Thymus (tissue), 11 donors: ENCODE data around the gene FZR1. TPM values are rescaled to one million over a fixed set of nuclear protein-coding genes. Genes with fewer than 3 reads are reported as not detected.

ENCODE experiments used
- DNase-seq, 9 donors: peaks; one replicate each; pipeline ENCODE4 v3.0.0-alpha.2; 2013; ENCODE audit warnings: low spot score in 9 of 9, low read depth in 6 of 9, missing footprints in 1 of 9
- H3K27ac ChIP-seq, 2 donors: one replicate each; pipeline ENCODE4 v1.5.1; 2013; ENCODE audit warnings: control low read depth in 1 of 2, low read depth in 1 of 2, low read length in 1 of 2, mild to moderate bottlenecking in 1 of 2, moderate library complexity in 1 of 2
- H3K27me3 ChIP-seq, 2 donors: one replicate each; pipeline ENCODE4 v1.5.1; 2013; ENCODE audit warnings: low read length in 1 of 2; ENCODE audit not compliant: control insufficient read depth in 2 of 2, insufficient read depth in 1 of 2
- H3K36me3 ChIP-seq, 2 donors: one replicate each; pipeline ENCODE4 v1.5.1; 2013; ENCODE audit warnings: low read length in 1 of 2, mild to moderate bottlenecking in 1 of 2, moderate library complexity in 1 of 2; ENCODE audit not compliant: control insufficient read depth in 2 of 2, insufficient read depth in 2 of 2
- H3K4me1 ChIP-seq, 2 donors: one replicate each; pipeline ENCODE4 v1.5.1; 2013; ENCODE audit warnings: low read length in 2 of 2; ENCODE audit not compliant: control insufficient read depth in 2 of 2, insufficient read depth in 2 of 2
- H3K4me3 ChIP-seq, 2 donors: one replicate each; pipeline ENCODE4 v1.5.1; 2013; ENCODE audit warnings: low read length in 2 of 2, control low read depth in 1 of 2, mild to moderate bottlenecking in 1 of 2
- H3K9me3 ChIP-seq, 2 donors: one replicate each; pipeline ENCODE4 v1.5.1; 2013; ENCODE audit warnings: low read length in 1 of 2, mild to moderate bottlenecking in 1 of 2; ENCODE audit not compliant: control insufficient read depth in 2 of 2, insufficient read depth in 1 of 2
- WGBS: extraction: QIAGEN DNeasy Blood & Tissue Kit; methylation state at CpG from one replicate; pipeline ENCODE4 v1.1.7; 2013; 5-methylcytosine and 5-hydroxymethylcytosine counted together
- polyA plus RNA-seq: library from polyadenylated mRNA; stranded (reverse); fragments of 200-250 nt; gene quantifications from one replicate; pipeline ENCODE4 v1.2.3, GENCODE V29; 2013
- total RNA-seq: library from RNA; stranded (reverse); fragments of 120-200 nt; gene quantifications from one replicate; pipeline ENCODE4 v1.2.4, GENCODE V29; 2013
- donor health status: healthy.

Gene FZR1
- total and polyA plus RNA-seq, 2 donors: 18.6 to 26.2 TPM

DNA sequence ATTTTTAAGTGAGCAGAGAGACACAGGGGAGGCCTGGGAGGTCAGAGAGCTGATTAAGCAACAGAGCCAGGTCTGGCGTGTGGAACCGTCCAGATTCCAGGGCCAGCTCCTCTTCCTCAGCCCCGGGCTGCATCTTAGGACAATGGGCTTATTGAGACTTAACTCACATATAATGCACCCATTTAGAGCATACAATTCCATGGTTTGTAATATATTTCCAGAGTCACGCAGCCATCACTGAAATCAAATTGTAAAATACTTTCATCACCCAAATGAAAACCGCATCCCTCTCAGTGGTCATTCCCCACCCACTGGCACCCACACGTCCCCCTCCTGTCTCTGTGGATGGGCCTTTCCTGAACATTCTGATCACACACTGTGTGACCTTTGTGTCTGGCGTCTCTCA is 64.5 kb downstream of the FZR1 start:
- WGBS: 96% methylated on average over 7 of the region's 7 CpGs
- H3K36me3 ChIP-seq: peaks cover 8 to 10% of the 10 kb centered on the region in 2 donors
- H3K27me3 ChIP-seq: no peaks in the 10 kb centered on the region
- H3K4me1 ChIP-seq: peaks cover 12 to 17% of the 10 kb centered on the region in 2 donors
- no peak for DNase-seq
- no peak overlapping the region for H3K27ac ChIP-seq
- H3K9me3 ChIP-seq: peaks cover 1 to 13% of the 10 kb centered on the region in 2 donors
- H3K4me3 ChIP-seq: no peak overlapping the region

DNA sequence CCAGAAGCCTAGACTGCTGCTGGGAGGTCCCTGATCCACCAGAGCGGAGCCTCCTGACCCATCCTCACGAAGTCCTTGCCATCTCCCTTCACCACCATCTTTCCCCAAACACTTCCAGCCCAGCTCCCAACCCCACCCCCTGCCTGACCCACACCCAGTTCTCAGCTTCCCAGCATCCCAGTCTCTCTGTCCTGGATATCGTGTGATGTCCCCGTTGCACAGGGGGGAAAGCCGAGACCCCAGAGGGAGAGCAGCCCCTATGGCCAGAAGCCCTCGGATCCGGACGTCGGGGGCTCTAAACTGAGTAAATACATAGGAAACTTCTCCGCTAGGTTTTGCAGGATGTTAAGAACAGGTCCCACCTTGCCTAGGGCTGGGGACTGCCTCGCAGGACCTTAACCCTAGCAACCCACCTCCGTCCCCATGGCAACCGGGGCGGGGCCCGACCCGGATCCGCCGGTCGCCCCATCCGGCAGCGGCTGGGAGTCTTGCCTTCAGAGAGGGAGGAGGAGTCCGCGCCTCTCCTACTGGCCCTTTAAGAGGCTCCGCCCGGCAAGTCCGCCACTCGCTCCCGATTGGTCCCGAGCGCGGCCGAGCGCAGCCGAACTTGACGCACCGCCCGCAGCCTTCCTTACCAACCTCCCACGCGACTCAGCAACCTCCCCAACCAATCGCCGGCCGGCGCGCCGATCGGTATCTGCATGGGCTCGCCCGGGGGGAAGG is 66.2 kb downstream of the FZR1 start:
- H3K9me3 ChIP-seq: peaks cover 1 to 13% of the 10 kb centered on the region in 2 donors
- H3K27ac ChIP-seq: peak overlapping the region; percentile 44 to 77
- peak; percentile 97 to 100 (median 100) for DNase-seq
- no peaks in the 10 kb centered on the region for H3K27me3 ChIP-seq
- peaks cover 12 to 26% of the 10 kb centered on the region in 2 donors for H3K4me1 ChIP-seq
- WGBS: 4% methylated on average over 48 of the region's 48 CpGs
- peaks cover 17 to 26% of the 10 kb centered on the region in 2 donors for H3K36me3 ChIP-seq
- peak overlapping the region; percentile 44 to 50 for H3K4me3 ChIP-seq

DNA sequence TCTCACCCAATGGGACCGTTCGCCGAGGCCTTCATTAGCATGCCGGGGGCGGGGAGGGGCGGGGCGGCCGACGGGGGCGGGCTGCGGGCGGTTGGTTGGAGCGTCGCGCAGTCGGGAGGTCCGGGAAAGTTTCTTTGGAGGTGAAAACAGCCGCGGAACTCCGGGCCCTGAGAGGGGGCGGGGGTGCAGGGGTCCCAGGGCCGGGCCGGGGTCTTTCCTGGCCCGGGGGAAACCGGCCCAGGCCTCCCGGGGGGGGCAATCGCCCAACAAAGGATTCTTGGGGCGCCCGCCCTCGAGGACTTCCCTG is 66.7 kb downstream of the FZR1 start, which contains the start of gene HMG20B:
Gene HMG20B (plus strand): TSS at position 90 of the 307 bp plus-strand sequence. CDS start 366 bp downstream, outside the sequence.
- no peak for DNase-seq
- H3K4me1 ChIP-seq: peaks cover 12 to 26% of the 10 kb centered on the region in 2 donors
- peak within 1 kb of the TSS; percentile 77 for H3K27ac ChIP-seq
- peaks cover 17 to 29% of the 10 kb centered on the region in 2 donors for H3K36me3 ChIP-seq
- WGBS: under 1% methylated on average over 30 of the region's 30 CpGs
- H3K4me3 ChIP-seq: peak within 1 kb of the TSS; percentile 80 to 83
- no peaks in the 10 kb centered on the region for H3K27me3 ChIP-seq
- H3K9me3 ChIP-seq: peaks cover 1 to 13% of the 10 kb centered on the region in 2 donors

DNA sequence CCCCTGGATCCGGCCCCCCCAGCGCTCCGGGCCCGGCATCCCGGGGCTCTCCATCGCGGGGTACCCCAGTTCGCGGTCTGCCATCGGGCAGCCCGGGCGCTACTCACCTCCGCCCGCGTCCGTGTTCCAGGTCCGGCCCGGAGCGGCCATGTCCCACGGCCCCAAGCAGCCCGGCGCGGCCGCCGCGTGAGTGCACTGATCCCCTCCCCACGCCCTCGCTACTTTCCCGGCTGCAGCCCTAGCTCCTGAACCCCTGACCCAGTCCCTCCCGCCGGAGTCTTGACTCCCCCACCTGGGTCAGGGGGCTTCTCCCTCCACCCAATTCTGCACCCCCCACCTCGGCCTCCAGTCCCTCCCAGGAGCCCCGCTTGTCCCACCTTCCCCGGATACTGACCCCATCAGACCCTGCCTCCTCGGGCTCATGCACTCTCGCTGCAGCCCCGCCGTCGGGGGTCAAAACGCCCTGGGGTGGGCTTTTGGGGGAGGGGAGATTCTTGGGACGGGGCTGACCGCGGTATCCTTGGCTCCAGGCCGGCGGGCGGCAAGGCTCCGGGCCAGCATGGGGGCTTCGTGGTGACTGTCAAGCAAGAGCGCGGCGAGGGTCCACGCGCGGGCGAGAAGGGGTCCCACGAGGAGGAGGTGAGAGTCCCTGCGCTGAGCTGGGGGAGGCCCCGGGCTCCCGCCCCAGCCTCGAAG is 67.2 kb downstream of the FZR1 start:
- H3K27ac ChIP-seq: peak overlapping the region; percentile 76 to 77

DNA sequence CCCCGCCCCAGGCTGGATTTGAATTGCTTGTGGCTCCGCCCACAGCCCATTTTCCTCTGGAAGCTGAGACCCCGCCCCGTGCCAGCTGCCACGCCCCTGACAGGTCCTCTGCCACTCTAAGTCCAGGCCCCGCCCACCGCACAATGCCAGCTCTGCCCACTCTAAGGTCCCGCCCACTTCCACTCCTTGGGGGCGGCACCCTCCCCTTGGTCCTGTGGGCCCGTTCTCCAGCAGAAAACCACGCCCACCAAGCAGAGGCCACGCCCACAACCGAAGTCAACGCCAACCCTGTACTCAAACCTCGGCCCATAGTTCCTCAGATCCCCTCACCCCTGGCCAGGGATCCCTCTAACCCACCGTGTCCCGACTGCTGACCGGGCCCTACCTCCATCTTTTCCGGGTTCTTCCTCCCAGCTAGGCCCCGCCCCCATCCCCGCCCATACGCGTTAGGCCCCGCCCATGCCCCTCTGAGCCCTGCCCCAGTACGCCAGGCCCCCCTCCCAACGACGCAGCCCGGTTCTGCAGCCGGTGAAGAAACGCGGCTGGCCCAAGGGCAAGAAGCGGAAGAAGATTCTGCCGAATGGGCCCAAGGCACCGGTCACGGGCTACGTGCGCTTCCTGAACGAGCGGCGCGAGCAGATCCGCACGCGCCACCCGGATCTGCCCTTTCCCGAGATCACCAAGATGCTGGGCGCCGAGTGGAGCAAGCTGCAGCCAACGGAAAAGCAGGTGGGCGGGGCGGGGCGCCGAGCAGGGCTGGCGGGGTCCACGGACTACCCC is 67.9 kb downstream of the FZR1 start:
- Histone ChIP-seq H3K36me3 (peaks cover 17 to 41% of the 10 kb centered on the region in 2 donors), H3K4me1 (peaks cover 12 to 26% of the 10 kb centered on the region in 2 donors), H3K27ac (no peak overlapping the region), H3K4me3 (peak overlapping the region; percentile 80 to 83), H3K27me3 (no peaks in the 10 kb centered on the region), H3K9me3 (peaks cover 1 to 13% of the 10 kb centered on the region in 2 donors)
- WGBS: 75% methylated on average over 55 of the region's 55 CpGs
- peak in 7 of 9 donors; percentile 58 to 88 (median 71) for DNase-seq

More for the DNA sequence above, 67.2 kb downstream of the FZR1 start:
- Histone ChIP-seq H3K4me1 (peaks cover 12 to 26% of the 10 kb centered on the region in 2 donors), H3K27me3 (no peaks in the 10 kb centered on the region), H3K36me3 (peaks cover 17 to 34% of the 10 kb centered on the region in 2 donors), H3K9me3 (peaks cover 1 to 13% of the 10 kb centered on the region in 2 donors), H3K4me3 (peak overlapping the region; percentile 80 to 83)
- under 1% methylated on average over 60 of the region's 60 CpGs for WGBS
- DNase-seq: no peak

DNA sequence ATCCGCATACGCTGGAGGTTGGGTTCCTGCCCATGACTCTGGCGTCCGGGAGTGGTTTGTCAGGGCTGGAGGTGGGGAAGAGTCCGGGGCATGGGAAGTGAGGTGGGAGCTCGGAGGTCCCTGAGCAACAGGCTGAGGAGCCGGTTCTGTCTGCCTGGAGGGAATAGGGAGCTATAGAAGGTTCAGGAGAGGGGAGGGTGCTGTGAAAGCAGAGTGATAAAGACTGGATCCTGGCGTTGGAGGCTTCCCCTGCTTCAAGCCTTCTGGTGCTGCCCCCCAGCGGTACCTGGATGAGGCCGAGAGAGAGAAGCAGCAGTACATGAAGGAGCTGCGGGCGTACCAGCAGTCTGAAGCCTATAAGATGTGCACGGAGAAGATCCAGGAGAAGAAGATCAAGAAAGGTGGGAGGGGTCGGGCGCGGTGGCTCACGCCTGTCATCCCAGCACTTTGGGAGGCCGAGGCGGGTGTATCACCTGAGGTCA is 69.2 kb downstream of the FZR1 start:
- H3K36me3 ChIP-seq: peaks cover 17 to 41% of the 10 kb centered on the region in 2 donors
- WGBS: 97% methylated on average over 19 of the region's 19 CpGs
- peak overlapping the region in 1 of 2 donors; percentile 31 for H3K27ac ChIP-seq
- H3K27me3 ChIP-seq: no peaks in the 10 kb centered on the region
- DNase-seq: peak in 1 of 9 donors; percentile 44
- H3K4me3 ChIP-seq: no peak overlapping the region
- H3K4me1 ChIP-seq: peaks cover 12 to 26% of the 10 kb centered on the region in 2 donors
- H3K9me3 ChIP-seq: peaks cover 1 to 13% of the 10 kb centered on the region in 2 donors

DNA sequence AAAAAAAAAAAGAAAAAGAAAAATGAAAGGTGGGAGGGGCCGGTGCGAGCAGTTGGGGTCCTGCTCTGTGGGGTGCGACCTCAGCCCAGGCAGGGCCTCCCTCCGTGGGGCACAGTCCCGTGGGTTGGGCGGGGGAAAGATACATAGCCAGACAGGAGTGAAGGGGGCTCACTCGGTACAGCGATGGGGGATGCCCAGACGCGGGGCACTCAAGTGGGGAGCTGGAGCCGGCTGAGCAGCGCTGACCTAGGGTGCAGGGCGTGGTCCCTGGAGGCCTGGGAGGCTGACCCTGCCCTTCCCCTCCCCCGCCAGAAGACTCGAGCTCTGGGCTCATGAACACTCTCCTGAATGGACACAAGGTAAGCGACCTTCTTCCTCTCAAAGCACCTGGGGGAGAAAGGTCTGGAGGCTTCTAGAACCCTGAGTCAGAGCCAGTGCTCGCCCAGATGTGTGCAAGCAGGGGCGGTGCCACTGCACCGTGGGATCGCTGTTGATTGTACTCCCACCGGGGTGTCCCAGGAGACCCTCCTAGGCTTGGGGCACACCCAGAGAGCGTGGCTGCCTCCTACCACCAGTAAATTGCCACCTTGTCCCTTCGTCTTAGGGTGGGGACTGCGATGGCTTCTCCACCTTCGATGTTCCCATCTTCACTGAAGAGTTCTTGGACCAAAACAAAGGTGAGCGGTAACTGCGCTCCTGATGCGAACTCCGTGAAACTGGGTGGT is 70.0 kb downstream of the FZR1 start:
- no peak for DNase-seq
- Histone ChIP-seq H3K4me1 (peaks cover 12 to 26% of the 10 kb centered on the region in 2 donors), H3K36me3 (peaks cover 17 to 41% of the 10 kb centered on the region in 2 donors), H3K27ac (no peak overlapping the region), H3K9me3 (peaks cover 1 to 13% of the 10 kb centered on the region in 2 donors), H3K27me3 (no peaks in the 10 kb centered on the region), H3K4me3 (no peak overlapping the region)
- WGBS: 96% methylated on average over 29 of the region's 29 CpGs

DNA sequence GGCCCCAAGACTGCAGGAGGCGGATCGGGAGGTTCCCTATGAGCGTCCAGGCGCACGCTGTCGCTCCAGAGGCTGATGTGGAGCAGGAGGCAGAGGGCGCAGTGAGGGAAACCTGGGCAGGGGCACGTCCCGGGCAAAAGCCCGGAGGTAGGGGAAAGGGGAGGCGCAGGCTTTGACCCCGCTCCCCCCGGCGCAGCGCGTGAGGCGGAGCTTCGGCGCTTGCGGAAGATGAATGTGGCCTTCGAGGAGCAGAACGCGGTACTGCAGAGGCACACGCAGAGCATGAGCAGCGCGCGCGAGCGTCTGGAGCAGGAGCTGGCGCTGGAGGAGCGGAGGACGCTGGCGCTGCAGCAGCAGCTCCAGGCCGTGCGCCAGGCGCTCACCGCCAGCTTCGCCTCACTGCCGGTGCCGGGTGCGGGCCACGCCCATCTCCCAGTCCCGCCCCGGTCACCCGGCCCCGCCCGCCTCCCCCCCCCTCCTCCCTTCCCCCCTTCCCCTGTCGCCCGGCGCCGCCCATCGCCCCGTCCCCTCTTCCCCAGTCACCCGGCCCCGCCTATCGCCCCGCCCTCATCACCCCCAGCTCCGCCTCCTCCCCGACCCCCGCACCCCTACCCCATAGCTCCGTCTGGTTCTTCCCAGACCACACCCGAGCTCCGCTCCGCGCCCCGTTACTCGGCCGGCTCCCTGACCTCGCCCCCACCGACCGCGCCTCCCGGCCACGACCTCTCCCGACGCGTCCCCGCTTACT is 70.8 kb downstream of the FZR1 start:
- H3K4me3 ChIP-seq: no peak overlapping the region
- H3K9me3 ChIP-seq: peaks cover 1 to 13% of the 10 kb centered on the region in 2 donors
- WGBS: 92% methylated on average over 78 of the region's 78 CpGs
- H3K27me3 ChIP-seq: no peaks in the 10 kb centered on the region
- peaks cover 12 to 23% of the 10 kb centered on the region in 2 donors for H3K4me1 ChIP-seq
- peaks cover 17 to 41% of the 10 kb centered on the region in 2 donors for H3K36me3 ChIP-seq
- DNase-seq: no peak
- no peak overlapping the region for H3K27ac ChIP-seq
